ENCODE measurements around the gene NCK2.

- TF ChIP-seq POLR2AphosphoS5 (IDR thresholded peaks at IDR 0.05; ENCODE audit: low read length) (no peak), CBFB (IDR thresholded peaks at IDR 0.05; ENCODE audit: low read depth) (no peak), SREBF2 (IDR thresholded peaks at IDR 0.05; ENCODE audit: low read length) (no peak), NBN (IDR thresholded peaks at IDR 0.05) (no peak), SIN3A (IDR thresholded peaks at IDR 0.05; ENCODE audit: low read depth, low read length) (no peak), CHD2 (IDR thresholded peaks at IDR 0.05; ENCODE audit: borderline replicate concordance, low read depth, low read length) (no peak), SIX5 (IDR thresholded peaks at IDR 0.05; ENCODE audit: low read depth, low read length, severe bottlenecking) (no peak)
- TF ChIP-seq, protein P1, sequence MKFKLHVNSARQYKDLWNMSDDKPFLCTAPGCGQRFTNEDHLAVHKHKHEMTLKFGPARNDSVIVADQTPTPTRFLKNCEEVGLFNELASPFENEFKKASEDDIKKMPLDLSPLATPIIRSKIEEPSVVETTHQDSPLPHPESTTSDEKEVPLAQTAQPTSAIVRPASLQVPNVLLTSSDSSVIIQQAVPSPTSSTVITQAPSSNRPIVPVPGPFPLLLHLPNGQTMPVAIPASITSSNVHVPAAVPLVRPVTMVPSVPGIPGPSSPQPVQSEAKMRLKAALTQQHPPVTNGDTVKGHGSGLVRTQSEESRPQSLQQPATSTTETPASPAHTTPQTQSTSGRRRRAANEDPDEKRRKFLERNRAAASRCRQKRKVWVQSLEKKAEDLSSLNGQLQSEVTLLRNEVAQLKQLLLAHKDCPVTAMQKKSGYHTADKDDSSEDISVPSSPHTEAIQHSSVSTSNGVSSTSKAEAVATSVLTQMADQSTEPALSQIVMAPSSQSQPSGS (IDR thresholded peaks at IDR 0.05; ENCODE audit: low read length): no peak
These were observed 189.2 kb downstream of the NCK2 start for GRCh38 chr2:105933906-105934305.

Data from GM12878 (cell line).